Mucosa of descending colon (tissue), 3 donors: ENCODE results near the gene DDX10. TPM values are rescaled to one million over a fixed set of nuclear protein-coding genes. Genes with fewer than 3 reads are reported as not detected.

ENCODE experiments used
- ATAC-seq: fragments of 200-7000 bp; cut with Tn5 transposase; one replicate; pipeline ENCODE4 v1.9.1; 2020; ENCODE audit warnings: mild to moderate bottlenecking, moderate library complexity
- DNase-seq, 3 donors: peaks; one replicate each; pipeline ENCODE4 v3.0.0-alpha.2; 2020
- H3K36me3 ChIP-seq: fragments of 200-600 bp; one replicate; pipeline ENCODE4 v1.8.0; 2021; ENCODE audit warnings: low read depth, mild to moderate bottlenecking
- H3K4me1 ChIP-seq: fragments of 200-600 bp; one replicate; pipeline ENCODE4 v1.8.0; 2021; ENCODE audit warnings: low read depth, mild to moderate bottlenecking
- H3K4me3 ChIP-seq: fragments of 200-600 bp; one replicate; pipeline ENCODE4 v1.8.0; 2021; ENCODE audit warnings: mild to moderate bottlenecking
- H3K9me3 ChIP-seq: fragments of 200-600 bp; one replicate; pipeline ENCODE4 v1.8.0; 2021; ENCODE audit warnings: mild to moderate bottlenecking
- CTCF ChIP-seq: fragments of 200-600 bp; IDR thresholded peaks from one replicate; pipeline ENCODE4 v1.8.0; 2022; ENCODE audit warnings: antibody characterized with exemption, mild to moderate bottlenecking
- intact Hi-C, 2 donors: fragments of 100-400 bp; cut with DNase I in 1 of 2; cut with micrococcal nuclease in 1 of 2; formaldehyde crosslinking; loops; one replicate each; pipeline versions ENCODE4 v1.11.0 to v1.11.1; 2022; cut with DNase I, micrococcal nuclease
- total RNA-seq, 3 donors: library from RNA; stranded (reverse); fragmentation: NEBNext Ultra II Directional in 2 of 3; extraction: Animal tissue kit (Norgen Biotek cat#: 25700) in 2 of 3; gene quantifications; one replicate each; pipeline versions ENCODE4 v1.2.1 to v1.2.4, GENCODE V29; 2021 to 2023
- donor health status: DM: no; HTN: no; CAD: no; lungs with moderate emphysema.
- donor health status: DM: no; HTN: no; CAD: no.
- donor health status: DM: no; HTN: yes; CAD: no.

Gene DDX10
- total RNA-seq, 3 donors from 2014 or later: 16.1 to 18.3 (median 17.3) TPM

- no peak for DNase-seq
- Histone ChIP-seq H3K4me1 (no peaks in the 10 kb centered on the region), H3K4me3 (no peak overlapping the region), H3K9me3 (no peaks in the 10 kb centered on the region), H3K36me3 (no peaks in the 10 kb centered on the region)
- no peak for ATAC-seq
- intact Hi-C loops: no loop called here
- no peak for TF ChIP-seq CTCF
These were observed 279.8 kb downstream of the DDX10 start for GRCh38 chr11:108944471-108945178.

GRCh38 chr11:108945341-108945740 is 280.5 kb downstream of the DDX10 start:
- ATAC-seq: no peak
- H3K9me3 ChIP-seq: no peaks in the 10 kb centered on the region
- H3K4me1 ChIP-seq: no peaks in the 10 kb centered on the region
- intact Hi-C loops: no loop called here
- TF ChIP-seq CTCF: no peak
- no peak overlapping the region for H3K4me3 ChIP-seq
- H3K36me3 ChIP-seq: no peaks in the 10 kb centered on the region
- no peak for DNase-seq

GRCh38 chr11:108947654-108948570 is 283.0 kb downstream of the DDX10 start:
- DNase-seq (no peak), ATAC-seq (no peak)
- no peaks in the 10 kb centered on the region for H3K36me3 ChIP-seq
- no peak overlapping the region for H3K4me3 ChIP-seq
- intact Hi-C loops: no loop called here
- TF ChIP-seq CTCF: no peak
- H3K4me1 ChIP-seq: no peaks in the 10 kb centered on the region
- no peaks in the 10 kb centered on the region for H3K9me3 ChIP-seq

GRCh38 chr11:108958368-108959104 is 293.7 kb downstream of the DDX10 start:
- ATAC-seq: no peak
- H3K4me3 ChIP-seq: no peak overlapping the region
- no peaks in the 10 kb centered on the region for H3K4me1 ChIP-seq
- DNase-seq: no peak
- no peaks in the 10 kb centered on the region for H3K9me3 ChIP-seq
- intact Hi-C loops: no loop called here
- H3K36me3 ChIP-seq: no peaks in the 10 kb centered on the region
- TF ChIP-seq CTCF: no peak

GRCh38 chr11:108959105-108959761 is 294.4 kb downstream of the DDX10 start:
- ATAC-seq (no peak), DNase-seq (no peak)
- Histone ChIP-seq H3K9me3 (no peaks in the 10 kb centered on the region), H3K4me1 (no peaks in the 10 kb centered on the region), H3K36me3 (no peaks in the 10 kb centered on the region), H3K4me3 (no peak overlapping the region)
- intact Hi-C loops: no loop called here
- no peak for TF ChIP-seq CTCF
